Erythroblast (primary cell): ENCODE results near the gene PPP1R13B.

Experiments used
- GATA1 ChIP-seq: IDR thresholded peaks from 2 replicates; pipeline ENCODE4 v1.6.1; 2011; ENCODE audit warnings: low read depth, mild to moderate bottlenecking, control low read depth, low read length, moderate library complexity
- POLR2A ChIP-seq: IDR thresholded peaks from 2 replicates; pipeline ENCODE4 v1.6.1; 2011; ENCODE audit warnings: mild to moderate bottlenecking, low read length

- TF ChIP-seq POLR2A (no peak), GATA1 (no peak)
Measured at GRCh38 chr14:103710771-103711377, 136.5 kb downstream of the PPP1R13B start.
